Activated CD4-positive, CD25-positive, alpha-beta regulatory T cell treated with anti-CD3 and anti-CD28 coated beads, Interleukin-2, amount 50 U/mL, for 72 hours (primary cell): ENCODE results near the gene TRIM17.

Experiments used
- DNase-seq: peaks from one replicate; pipeline ENCODE4 v3.0.0; 2021

TRIM17 gene

GRCh38 chr1:228417061-228417460, 400 bp upstream of the TRIM17 start:
- DNase-seq: no peak

DNA sequence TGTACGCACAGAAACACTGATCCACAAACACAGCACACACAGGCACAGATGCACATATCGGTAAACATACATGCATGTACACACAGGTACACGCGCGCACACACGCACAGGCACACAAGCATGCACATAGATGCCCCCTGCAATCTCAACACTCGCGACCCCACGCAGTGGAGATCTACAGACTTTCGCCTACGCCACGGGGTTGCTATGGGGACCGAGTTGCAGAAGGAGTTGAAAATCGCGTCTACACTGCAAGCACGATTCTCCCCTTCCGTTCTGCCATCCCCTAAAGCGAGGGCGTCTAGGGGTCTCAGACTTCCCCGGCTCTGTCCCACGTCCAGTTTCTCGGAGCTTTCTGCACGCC, 826 bp downstream of the TRIM17 start:
- no peak for DNase-seq

DNA sequence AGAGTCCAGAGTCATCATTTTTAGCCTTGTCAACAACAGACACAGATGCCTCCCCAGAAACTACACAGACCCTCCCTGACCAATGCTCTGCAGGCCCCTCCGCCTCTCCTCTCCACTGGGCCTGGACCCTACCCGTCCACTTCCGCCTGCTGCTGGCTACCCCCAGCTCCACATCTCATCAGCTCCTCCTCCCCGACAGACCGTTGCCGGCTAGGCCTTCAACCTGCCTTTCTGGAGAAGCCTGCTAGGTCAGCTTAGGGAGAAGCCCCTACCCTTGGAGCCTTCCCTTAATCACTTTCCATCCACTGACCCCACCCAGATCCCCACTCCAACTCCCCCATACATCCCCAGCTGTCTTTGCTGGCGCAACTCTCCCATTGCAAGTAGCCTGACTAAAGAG, 1.4 kb downstream of the TRIM17 start:
- no peak for DNase-seq

GRCh38 chr1:228414511-228415211, 2.0 kb downstream of the TRIM17 start:
- no peak for DNase-seq

GRCh38 chr1:228413241-228414010, 3.2 kb downstream of the TRIM17 start:
- DNase-seq: no peak

GRCh38 chr1:228411548-228412430, 4.9 kb downstream of the TRIM17 start:
- DNase-seq: no peak

DNA sequence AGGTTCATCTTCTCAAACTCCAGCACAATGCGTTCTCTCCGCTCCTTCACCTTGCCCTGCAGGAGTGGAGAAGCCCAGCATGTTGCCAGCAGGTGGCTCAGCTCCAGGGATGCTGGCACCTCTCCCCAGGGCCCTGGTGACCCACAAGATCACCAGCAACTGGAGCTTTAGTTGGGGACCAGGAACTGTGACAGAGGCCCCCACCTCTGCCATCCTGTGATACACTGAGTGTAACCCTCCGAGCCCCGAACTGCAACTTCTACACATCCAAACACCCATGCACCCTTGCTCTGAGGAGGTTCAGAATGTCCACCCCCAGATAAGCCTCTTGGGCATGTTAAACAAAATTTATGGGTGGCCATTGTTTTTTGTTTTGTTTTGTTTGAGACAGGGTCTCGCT, 5.5 kb downstream of the TRIM17 start:
- no peak for DNase-seq

DNA sequence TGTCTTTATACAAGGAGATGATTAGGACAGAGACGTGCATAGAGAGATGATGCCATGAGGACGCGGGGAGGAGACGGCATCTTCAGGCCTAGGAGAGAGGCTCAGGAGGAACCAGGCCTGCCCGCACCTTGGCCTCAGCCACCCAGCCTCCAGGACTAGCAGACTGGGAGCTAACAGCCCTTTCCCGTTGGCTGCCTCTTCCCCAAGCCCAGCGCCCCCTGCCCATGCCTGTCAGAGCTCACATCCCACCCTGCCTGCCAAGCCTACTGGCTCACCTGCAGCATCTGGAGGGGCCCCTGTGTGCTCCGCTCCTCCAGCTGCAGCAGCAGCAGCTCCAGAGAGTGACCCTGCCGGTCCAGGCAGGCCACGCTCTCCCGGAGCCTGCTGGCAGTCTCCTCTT, 6.0 kb downstream of the TRIM17 start:
- DNase-seq: no peak

GRCh38 chr1:228410015-228410414, 6.6 kb downstream of the TRIM17 start:
- DNase-seq: peak; percentile 16

GRCh38 chr1:228408869-228409805, 7.5 kb downstream of the TRIM17 start:
- DNase-seq: peak; percentile 23

DNA sequence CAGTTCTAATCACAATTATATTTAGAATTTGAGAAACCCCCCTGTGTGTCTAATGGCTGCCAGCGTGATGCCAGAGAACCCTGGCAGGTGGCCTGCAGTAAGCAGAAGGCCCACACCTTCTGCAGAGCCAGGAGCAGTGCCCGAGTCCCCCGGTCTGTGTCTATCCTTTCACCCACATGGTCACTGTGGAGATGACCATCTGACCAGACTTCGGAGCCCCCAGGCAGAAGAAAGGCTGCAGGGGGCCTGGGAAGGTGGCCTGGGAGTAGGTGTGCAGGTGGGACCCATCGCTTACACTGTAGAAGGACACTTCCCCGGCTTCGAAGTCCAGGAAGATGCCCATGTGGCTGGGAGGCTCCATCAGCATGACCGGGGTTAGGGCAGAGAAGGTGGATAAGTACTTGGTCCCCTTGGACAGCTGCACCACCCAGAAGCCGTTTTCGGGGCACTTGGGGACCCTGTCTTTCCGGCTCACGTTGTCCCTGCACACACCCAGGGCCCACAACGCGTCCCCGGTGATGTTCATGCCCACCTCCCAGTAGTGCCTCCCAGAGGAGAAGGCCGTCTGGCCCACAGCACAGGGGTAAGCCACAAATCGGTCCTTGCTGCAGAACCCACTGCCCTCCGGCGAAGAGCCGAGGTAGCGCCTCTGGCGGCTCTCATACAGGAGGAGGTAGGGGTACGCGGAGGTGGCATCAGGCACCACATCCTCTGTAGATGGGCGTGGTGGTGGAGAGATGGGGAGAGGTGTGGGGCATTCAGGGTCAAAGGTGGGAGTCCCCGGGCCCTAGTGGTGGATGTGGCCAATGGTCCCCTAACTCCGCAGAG, 8.4 kb downstream of the TRIM17 start:
- peak; percentile 30 for DNase-seq

- DNase-seq: peak; percentile 14
Measured at GRCh38 chr1:228407106-228408040, 9.3 kb downstream of the TRIM17 start.

DNA sequence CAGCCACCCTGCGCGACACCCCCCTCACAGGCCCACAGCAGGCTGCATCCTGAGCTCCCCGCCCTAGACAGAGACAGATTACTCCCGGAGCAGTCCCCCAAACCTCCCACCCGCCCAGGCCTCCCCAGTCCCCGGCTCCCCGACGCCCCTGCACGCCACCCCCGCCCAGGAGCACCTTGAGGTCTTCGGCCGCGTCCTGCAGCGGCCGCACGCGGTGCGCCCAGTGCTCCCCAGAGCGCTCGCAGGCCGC, 10.8 kb downstream of the TRIM17 start:
- DNase-seq: no peak

DNA sequence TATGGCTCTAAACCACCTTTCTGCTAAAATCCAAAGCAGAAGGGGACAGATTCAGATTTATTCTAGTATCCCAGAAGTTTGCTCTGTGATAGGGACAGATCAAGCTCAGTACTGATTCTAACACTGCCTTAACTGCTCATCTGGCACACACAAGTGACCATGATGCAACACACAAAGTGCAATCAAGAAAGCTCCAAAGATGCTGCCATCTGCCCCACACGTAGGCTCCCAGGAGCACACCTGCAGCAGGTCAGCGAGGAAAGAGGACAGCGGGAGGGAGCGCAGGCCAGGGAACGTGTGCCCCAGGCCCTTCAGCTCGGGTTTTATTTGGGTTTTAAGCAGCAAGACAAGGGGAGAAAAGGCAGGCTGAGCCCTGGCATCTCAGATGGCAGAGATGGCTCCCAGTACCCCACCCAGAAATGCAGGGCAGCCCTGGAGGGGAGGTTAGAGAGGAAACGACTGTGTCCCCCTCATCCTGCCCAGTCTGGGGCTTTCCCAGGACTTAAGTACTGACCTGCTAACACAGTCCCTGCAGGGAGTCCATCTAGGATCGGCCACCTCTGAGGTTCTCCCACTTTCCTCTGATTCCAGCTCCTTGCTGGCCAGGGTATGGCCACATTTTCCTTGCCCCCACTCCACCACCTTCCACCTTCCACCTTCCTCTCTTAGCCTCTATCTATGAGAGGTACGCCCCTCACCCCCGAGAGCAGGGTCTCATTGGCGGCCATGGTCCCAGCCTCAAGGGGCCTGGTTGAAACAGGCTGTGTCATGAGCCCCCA, 11.3 kb downstream of the TRIM17 start:
- peak; percentile 27 for DNase-seq

- no peak for DNase-seq
Measured at GRCh38 chr1:228404107-228404720, 12.4 kb downstream of the TRIM17 start.

DNA sequence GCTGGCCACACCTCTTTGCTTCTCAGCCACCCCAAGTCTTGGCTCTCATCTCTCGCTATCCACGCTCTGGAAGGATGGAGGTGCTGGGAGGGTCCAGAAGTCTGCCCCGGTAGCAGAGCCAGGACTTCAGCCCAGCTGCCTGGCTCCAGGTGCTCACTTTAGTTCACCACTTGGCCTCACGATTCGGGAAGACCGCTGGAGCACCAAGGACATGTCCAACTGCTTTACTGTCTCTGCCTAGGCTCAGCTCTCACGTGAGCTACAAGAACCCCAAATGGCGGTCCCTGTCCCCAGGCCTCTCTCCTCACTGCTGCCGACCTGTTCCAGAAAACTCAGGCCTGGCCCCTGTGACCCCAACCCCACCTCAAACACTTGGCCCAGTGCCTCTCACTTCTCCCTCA, 13.4 kb downstream of the TRIM17 start:
- DNase-seq: no peak

DNA sequence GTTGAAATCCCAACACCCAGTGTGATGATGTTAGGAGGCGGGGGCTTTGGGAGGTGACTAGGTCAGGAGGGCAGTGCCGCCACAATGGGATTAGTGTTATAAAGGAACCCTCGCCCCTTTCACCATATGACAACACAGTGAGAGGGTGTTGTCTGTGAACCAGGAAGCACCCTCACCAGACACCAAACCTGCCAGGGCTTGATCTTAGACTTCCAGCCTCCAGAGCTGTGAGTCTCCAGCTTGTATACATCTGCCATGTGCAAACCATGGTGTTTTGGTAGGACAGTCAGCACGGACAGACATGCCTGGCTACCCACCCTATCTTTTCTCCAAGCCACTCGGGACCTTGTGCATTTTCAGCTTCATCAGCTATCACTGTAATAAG, 14.0 kb downstream of the TRIM17 start:
- no peak for DNase-seq

- no peak for DNase-seq
Measured at GRCh38 chr1:228401782-228402640, 14.7 kb downstream of the TRIM17 start.
